GM12801 (cell line): ENCODE data around the gene ATXN7.

Experiments
- TF ChIP-seq, protein P1 (sequence below): IDR thresholded peaks from one replicate; pipeline ENCODE4 v1.5.1; 2011; ENCODE audit warnings: control low read depth; ENCODE audit not compliant: insufficient read length; ENCODE audit errors: extremely low read depth

ATXN7 gene

GRCh38 chr3:63867225-63867624 lies 3.6 kb downstream of the ATXN7 start:
- TF ChIP-seq, protein P1, sequence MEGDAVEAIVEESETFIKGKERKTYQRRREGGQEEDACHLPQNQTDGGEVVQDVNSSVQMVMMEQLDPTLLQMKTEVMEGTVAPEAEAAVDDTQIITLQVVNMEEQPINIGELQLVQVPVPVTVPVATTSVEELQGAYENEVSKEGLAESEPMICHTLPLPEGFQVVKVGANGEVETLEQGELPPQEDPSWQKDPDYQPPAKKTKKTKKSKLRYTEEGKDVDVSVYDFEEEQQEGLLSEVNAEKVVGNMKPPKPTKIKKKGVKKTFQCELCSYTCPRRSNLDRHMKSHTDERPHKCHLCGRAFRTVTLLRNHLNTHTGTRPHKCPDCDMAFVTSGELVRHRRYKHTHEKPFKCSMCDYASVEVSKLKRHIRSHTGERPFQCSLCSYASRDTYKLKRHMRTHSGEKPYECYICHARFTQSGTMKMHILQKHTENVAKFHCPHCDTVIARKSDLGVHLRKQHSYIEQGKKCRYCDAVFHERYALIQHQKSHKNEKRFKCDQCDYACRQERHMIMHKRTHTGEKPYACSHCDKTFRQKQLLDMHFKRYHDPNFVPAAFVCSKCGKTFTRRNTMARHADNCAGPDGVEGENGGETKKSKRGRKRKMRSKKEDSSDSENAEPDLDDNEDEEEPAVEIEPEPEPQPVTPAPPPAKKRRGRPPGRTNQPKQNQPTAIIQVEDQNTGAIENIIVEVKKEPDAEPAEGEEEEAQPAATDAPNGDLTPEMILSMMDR: no peak

DNA sequence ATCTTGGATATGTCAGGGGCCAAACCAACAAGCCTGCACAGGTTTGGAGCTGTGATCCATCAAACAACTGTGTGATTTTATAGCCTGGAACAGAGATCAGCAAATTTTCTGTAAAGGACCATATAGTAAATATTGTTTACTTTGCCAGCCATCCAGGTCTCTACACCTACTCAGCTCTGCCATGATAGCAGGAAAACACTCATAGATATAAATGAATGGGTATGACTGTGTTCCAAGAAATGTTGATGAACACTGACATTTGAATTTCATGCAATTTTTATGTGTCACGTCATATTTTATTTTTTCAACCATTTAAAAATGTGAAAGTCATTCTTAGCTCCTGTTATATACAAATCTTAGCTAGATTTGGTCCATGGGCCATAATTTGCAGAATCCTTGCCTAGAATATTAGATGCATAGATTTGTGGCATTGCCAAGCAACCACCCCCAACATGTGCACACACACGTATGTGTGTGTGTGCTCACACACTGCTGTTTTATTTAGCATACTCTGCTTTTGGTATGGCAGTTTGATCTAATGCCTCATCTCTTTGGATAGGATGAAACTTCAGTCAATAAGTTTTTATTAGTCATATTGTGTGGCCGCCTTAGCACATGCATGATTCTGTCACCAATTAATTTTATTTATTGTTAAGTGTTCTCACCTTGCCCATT lies 6.4 kb downstream of the ATXN7 start:
- TF ChIP-seq, protein P1: no peak

DNA sequence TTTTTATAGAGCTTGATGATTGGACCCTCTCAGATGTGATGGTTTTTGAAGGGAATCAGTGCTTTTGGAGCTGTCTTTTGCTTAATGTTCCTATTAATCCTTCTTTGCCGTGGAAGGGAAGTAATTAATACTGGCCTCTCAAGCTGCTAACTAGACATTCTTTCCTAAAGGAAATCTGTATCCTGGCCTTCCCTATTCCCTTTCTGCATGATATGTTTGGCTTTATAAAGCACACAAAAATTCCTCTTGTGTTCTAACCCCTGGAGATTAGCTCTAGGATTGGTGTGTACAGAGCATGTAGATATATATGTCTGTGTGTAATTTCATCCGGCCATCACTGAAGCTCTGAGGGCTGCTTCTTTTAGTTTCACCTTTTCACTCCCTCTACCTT lies 6.9 kb downstream of the ATXN7 start:
- TF ChIP-seq, protein P1: no peak

- TF ChIP-seq, protein P1: no peak
These were observed 8.7 kb downstream of the ATXN7 start for GRCh38 chr3:63872135-63872924.

DNA sequence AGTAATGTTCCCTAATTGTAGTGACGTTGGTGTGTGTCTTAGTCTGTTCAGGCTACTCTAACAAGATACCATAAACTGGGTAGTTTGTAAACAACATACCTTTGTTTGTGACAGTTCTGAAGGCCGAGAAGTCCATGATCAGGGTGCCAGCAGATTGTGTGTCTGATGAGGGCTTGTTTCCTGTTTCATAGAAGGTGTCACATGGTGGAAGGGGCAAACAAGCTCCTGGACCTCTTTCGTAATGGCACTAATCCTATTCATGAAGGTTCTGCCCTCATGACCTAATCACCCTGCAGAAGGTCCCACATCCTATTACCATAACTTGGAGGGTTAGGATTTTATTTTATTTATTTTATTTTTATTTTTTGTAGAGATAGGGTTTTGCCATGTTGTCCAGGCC lies 11.1 kb downstream of the ATXN7 start:
- TF ChIP-seq, protein P1: no peak

GRCh38 chr3:63875510-63875909 lies 11.8 kb downstream of the ATXN7 start:
- TF ChIP-seq, protein P1: no peak

GRCh38 chr3:63876260-63876659 lies 12.6 kb downstream of the ATXN7 start:
- TF ChIP-seq, protein P1: no peak
